ENCODE measurements around the gene HOXB2. TPM values are rescaled to one million over a fixed set of nuclear protein-coding genes. Genes with fewer than 3 reads are reported as not detected.
A peak's percentile ranks its signal among the peaks of the same experiment; 100 is the strongest.

The HOXB2 gene
- total and polyA plus RNA-seq, 9 of the 15 experiments (the other 6 are each of a cell fraction or from before 2014, with no cell fraction given) = 2.1 to 97.7 (median 21.2) TPM

- in situ Hi-C loops (cut with MboI) = no loop called here
- ChIA-PET CTCF (ENCODE audit: low intra/inter-chr PET ratio) (interaction anchor here (0.6 kb wide), 1 partner anchor 12 kb away, joined by 3 read pairs; no protein-coding TSS in a partner anchor), POLR2A (interaction anchor here (0.6 to 1.2 kb wide), 5 partner anchors 15 to 75 kb away, joined by 3 to 5 read pairs (median 3); partner anchors contain the start of gene HOXB5)
- no TSS peak for BruUV-seq (replicated peaks)
- peak; percentile 87 to 95 (median 90) for DNase-seq (ENCODE audit: extremely low read depth in 1 of 4, low spot score in 3 of 4)
- peak; percentile 69 for FAIRE-seq
- peak; percentile 50 for ATAC-seq
- H3K27me3 ChIP-seq (ENCODE audit: control insufficient read depth in 2 of 2, insufficient read depth in 2 of 2, low read length in 2 of 2) = no peaks in the 10 kb centered on the region
- H4K20me1 ChIP-seq (replicated peaks; ENCODE audit: control insufficient read depth, insufficient read depth, low read length) = no peaks in the 10 kb centered on the region
- H3K27ac ChIP-seq (ENCODE audit: extremely low read depth, low read depth, low read length) = peak within 1 kb of the TSS; percentile 95
- H3K9ac ChIP-seq (ENCODE audit: insufficient read depth in 1 of 2, low read depth in 2 of 2, low read length in 2 of 2) = peak within 1 kb of the TSS; percentile 95 to 97
- H3K4me1 ChIP-seq (replicated peaks in 1 of 2; ENCODE audit: control insufficient read depth in 2 of 2, insufficient read depth in 2 of 2, low read length in 2 of 2) = peaks cover 43 to 53% of the 10 kb centered on the region in 2 experiments
- peak within 1 kb of the TSS; percentile 61; the same call in 1 of the 2 replicates for H2AFZ ChIP-seq (ENCODE audit: low read depth, low read length)
- H3K36me3 ChIP-seq (ENCODE audit: control insufficient read depth, insufficient read depth, low read length) = peaks cover 32% of the 10 kb centered on the region; the same call in 2 of the 3 replicates
- H3K4me3 ChIP-seq = peak within 1 kb of the TSS; percentile 71
- no peaks in the 10 kb centered on the region for H3K9me3 ChIP-seq (replicated peaks; ENCODE audit: control insufficient read depth, insufficient read depth, low read depth, low read length)
- under 1% methylated on average over 37 of the region's 58 CpGs for WGBS (ENCODE audit: insufficient coverage, low coverage, missing lambda C conversion rate)
- H3K9me1 ChIP-seq (ENCODE audit: control insufficient read depth, insufficient read depth, low read length) = no peaks in the 10 kb centered on the region
- intact Hi-C loops (cut with micrococcal nuclease) = no loop called here
- H3K79me2 ChIP-seq (ENCODE audit: control insufficient read depth, insufficient read depth, low read length) = peaks cover 98% of the 10 kb centered on the region
- H3K4me2 ChIP-seq (ENCODE audit: insufficient read depth, low read length) = peak within 1 kb of the TSS; percentile 93
- TF ChIP-seq ILF3 (IDR thresholded peaks at IDR 0.05; ENCODE audit: borderline replicate concordance) (no peak), EGR1 (conservative IDR thresholded peaks at IDR 0.05) (no peak), ZBTB7A (IDR thresholded peaks at IDR 0.05; ENCODE audit: borderline replicate concordance, control insufficient read depth, low read depth, low read length) (peak; percentile 79; the same call in 1 of the 2 replicates), PREB (CRISPR knock-in tag; IDR thresholded peaks at IDR 0.05) (no peak), POLR2AphosphoS5 (IDR thresholded peaks at IDR 0.05; ENCODE audit: control insufficient read depth, insufficient read depth, low read depth, low read length) (peak; percentile 20; the same call in 1 of the 2 replicates), TEAD4 (IDR thresholded peaks at IDR 0.05; ENCODE audit: low read length) (peak; percentile 31; the same call in 1 of the 2 replicates), TEAD4 (CRISPR knock-in tag; IDR thresholded peaks at IDR 0.05; ENCODE audit: borderline replicate concordance) (no peak), ZNF830 (CRISPR knock-in tag; IDR thresholded peaks at IDR 0.05) (no peak), REST (IDR thresholded peaks at IDR 0.05; ENCODE audit: borderline replicate concordance) (peak; percentile 55), REST (CRISPR knock-in tag; IDR thresholded peaks at IDR 0.05; ENCODE audit: low read depth) (no peak)
Observed at GRCh38 chr17:48577946-48578615, 33.2 kb upstream of the HOXB2 start, which contains the start of gene HOXB4. Gene HOXB4 (minus strand): TSS chr17:48578350. CDS start chr17:48578319, 31 bp downstream.
